Activated naive CD4-positive, alpha-beta T cell treated with anti-CD3 and anti-CD28 coated beads, Interleukin-2, amount 10 ng/mL, durations not matched to agents 5 hours and 36 hours (primary cell): Measurements from ENCODE around the gene FAM170A. TPM values are rescaled to one million over a fixed set of nuclear protein-coding genes. Genes with fewer than 3 reads are reported as not detected.

ENCODE experiments used
- total RNA-seq, 2 experiments: library from RNA; stranded (reverse); gene quantifications; one replicate each; pipeline ENCODE4 v1.2.3, GENCODE V29; 2021

Gene FAM170A
- not detected for total RNA-seq

GRCh38 chr5:119629339-119629738 is at the start of gene FAM170A:
FAM170A (plus strand) TSS chr5:119629558; CDS start chr5:119629769, 211 bp downstream.

Other genes starting within 250 kb of the FAM170A start
- gene HSD17B4, start 177.1 kb upstream of the FAM170A start, total RNA-seq = 10 to 100 TPM; 62.5 to 63.4 TPM